KMS-11 (cell line): ENCODE data around the gene VWA2.

Source experiments
- H2AFZ ChIP-seq: fragments of 200-600 bp; sonication (generic); 2 replicates; pipeline ENCODE4 v1.6.1; 2016; ENCODE audit warnings: antibody characterized with exemption, mixed run types, low read depth
- H3K27ac ChIP-seq: fragments of 200-600 bp; sonication (generic); 2 replicates; pipeline ENCODE4 v1.6.1; 2016; ENCODE audit warnings: mild to moderate bottlenecking, mixed run types
- H3K27me3 ChIP-seq: fragments of 200-600 bp; sonication (generic); 2 replicates; pipeline ENCODE4 v1.6.1; 2017; ENCODE audit warnings: mild to moderate bottlenecking, low read depth, mixed run types, moderate library complexity; ENCODE audit not compliant: insufficient read depth
- H3K36me3 ChIP-seq: fragments of 200-600 bp; sonication (generic); 2 replicates; pipeline ENCODE4 v1.6.1; 2017; ENCODE audit warnings: mild to moderate bottlenecking, mixed run types; ENCODE audit not compliant: insufficient read depth
- H3K4me1 ChIP-seq: fragments of 200-600 bp; sonication (generic); 2 replicates; pipeline ENCODE4 v1.6.1; 2016; ENCODE audit warnings: mild to moderate bottlenecking, low read depth, mixed run types; ENCODE audit not compliant: poor library complexity, severe bottlenecking
- H3K4me2 ChIP-seq: fragments of 200-600 bp; sonication (generic); 2 replicates; pipeline ENCODE4 v1.7.0; 2016; ENCODE audit warnings: mild to moderate bottlenecking, mixed run types
- H3K4me3 ChIP-seq: fragments of 200-600 bp; sonication (generic); IDR thresholded peaks from 2 replicates; pipeline ENCODE4 v1.6.1; 2017; ENCODE audit warnings: low read depth, low read length, mixed read lengths; ENCODE audit not compliant: insufficient read depth
- H3K79me2 ChIP-seq: fragments of 200-600 bp; sonication (generic); 2 replicates; pipeline ENCODE4 v1.6.1; 2016; ENCODE audit warnings: low read depth, mixed run types; ENCODE audit not compliant: insufficient read depth
- H3K9ac ChIP-seq: fragments of 200-600 bp; sonication (generic); 2 replicates; pipeline ENCODE4 v1.6.1; 2016; ENCODE audit warnings: mild to moderate bottlenecking, mixed run types
- H4K20me1 ChIP-seq: fragments of 200-600 bp; sonication (generic); 2 replicates; pipeline ENCODE4 v1.6.1; 2016; ENCODE audit warnings: mild to moderate bottlenecking, mixed run types; ENCODE audit not compliant: insufficient read depth
- CTCF ChIP-seq: fragments of 200-600 bp; sonication (generic); conservative IDR thresholded peaks from 2 replicates; pipeline ENCODE4 v1.6.1; 2017; ENCODE audit warnings: low read depth, mild to moderate bottlenecking, antibody characterized with exemption, low read length, moderate library complexity, mixed read lengths

VWA2 gene

GRCh38 chr10:114311496-114312209 is 72.6 kb downstream of the VWA2 start:
- Histone ChIP-seq H3K27ac (no peak overlapping the region), H3K4me1 (no peaks in the 10 kb centered on the region), H3K27me3 (no peaks in the 10 kb centered on the region), H3K79me2 (no peaks in the 10 kb centered on the region), H4K20me1 (no peaks in the 10 kb centered on the region), H3K36me3 (no peaks in the 10 kb centered on the region), H2AFZ (no peak overlapping the region), H3K4me2 (no peak overlapping the region), H3K4me3 (no peak overlapping the region), H3K9ac (no peak overlapping the region)
- TF ChIP-seq CTCF: no peak

- H2AFZ ChIP-seq: no peak overlapping the region
- H3K4me3 ChIP-seq: no peak overlapping the region
- no peak overlapping the region for H3K4me2 ChIP-seq
- no peaks in the 10 kb centered on the region for H3K27me3 ChIP-seq
- H3K79me2 ChIP-seq: no peaks in the 10 kb centered on the region
- TF ChIP-seq CTCF: no peak
- no peaks in the 10 kb centered on the region for H3K4me1 ChIP-seq
- no peak overlapping the region for H3K27ac ChIP-seq
- no peaks in the 10 kb centered on the region for H3K36me3 ChIP-seq
- H4K20me1 ChIP-seq: no peaks in the 10 kb centered on the region
- H3K9ac ChIP-seq: no peak overlapping the region
Measured at GRCh38 chr10:114313139-114313538, 74.1 kb downstream of the VWA2 start.

GRCh38 chr10:114313866-114314265 is 74.8 kb downstream of the VWA2 start:
- no peak overlapping the region for H3K4me2 ChIP-seq
- TF ChIP-seq CTCF: no peak
- no peaks in the 10 kb centered on the region for H3K36me3 ChIP-seq
- H3K27me3 ChIP-seq: no peaks in the 10 kb centered on the region
- no peak overlapping the region for H3K27ac ChIP-seq
- H4K20me1 ChIP-seq: no peaks in the 10 kb centered on the region
- no peak overlapping the region for H3K9ac ChIP-seq
- H3K79me2 ChIP-seq: no peaks in the 10 kb centered on the region
- H3K4me3 ChIP-seq: no peak overlapping the region
- H3K4me1 ChIP-seq: no peaks in the 10 kb centered on the region
- no peak overlapping the region for H2AFZ ChIP-seq

GRCh38 chr10:114315566-114316420 is 76.7 kb downstream of the VWA2 start:
- Histone ChIP-seq H3K4me3 (no peak overlapping the region), H2AFZ (no peak overlapping the region), H3K4me2 (no peak overlapping the region), H3K9ac (no peak overlapping the region), H3K4me1 (no peaks in the 10 kb centered on the region), H3K36me3 (no peaks in the 10 kb centered on the region), H4K20me1 (no peaks in the 10 kb centered on the region), H3K27me3 (no peaks in the 10 kb centered on the region), H3K27ac (no peak overlapping the region), H3K79me2 (no peaks in the 10 kb centered on the region)
- TF ChIP-seq CTCF: no peak
